HepG2 (cell line): ENCODE measurements around the gene ADGRV1. TPM values are rescaled to one million over a fixed set of nuclear protein-coding genes. Genes with fewer than 3 reads are reported as not detected.

ENCODE experiments used
- AGO2 ChIP-seq: fragments of 200-400 bp; formaldehyde crosslinking; optimal IDR thresholded peaks from 2 replicates; pipeline ENCODE3; 2017; ENCODE audit warnings: mild to moderate bottlenecking, low read depth, low read length, moderate library complexity
- DMTF1 ChIP-seq: sonication (generic); formaldehyde crosslinking; IDR thresholded peaks from 2 replicates; pipeline ENCODE4 v1.4.0; 2020; ENCODE audit warnings: mild to moderate bottlenecking, missing genetic modification reagents
- GATAD2A ChIP-seq: IDR thresholded peaks from 2 replicates; pipeline ENCODE4 v1.6.1; 2016
- HCFC1 ChIP-seq: fragments of 150-350 bp; IDR thresholded peaks from 2 replicates; pipeline ENCODE4 v1.6.1; 2014; ENCODE audit warnings: low read depth, low read length
- HDAC2 ChIP-seq: sonication (generic); formaldehyde crosslinking; IDR thresholded peaks from 2 replicates; pipeline ENCODE4 v1.4.0; 2020; ENCODE audit warnings: missing genetic modification reagents
- HES4 ChIP-seq: sonication (generic); formaldehyde crosslinking; IDR thresholded peaks from 2 replicates; pipeline ENCODE4 v1.9.0; 2021; ENCODE audit warnings: mild to moderate bottlenecking, missing genetic modification reagents, borderline replicate concordance
- KLF12 ChIP-seq: sonication (generic); formaldehyde crosslinking; IDR thresholded peaks from 2 replicates; pipeline ENCODE4 v1.4.0; 2020; ENCODE audit warnings: missing genetic modification reagents, borderline replicate concordance
- LRRFIP1 ChIP-seq: sonication (generic); formaldehyde crosslinking; conservative IDR thresholded peaks from 2 replicates; pipeline ENCODE4 v1.4.0; 2020; ENCODE audit warnings: missing genetic modification reagents
- NKX3-1 ChIP-seq: sonication (generic); formaldehyde crosslinking; IDR thresholded peaks from 2 replicates; pipeline ENCODE4 v1.5.0; 2020; ENCODE audit warnings: missing genetic modification reagents
- PRPF4 ChIP-seq: fragments of 200-400 bp; formaldehyde crosslinking; IDR thresholded peaks from 2 replicates; pipeline ENCODE4 v1.6.1; 2016; ENCODE audit warnings: low read length, low read depth; ENCODE audit not compliant: poor library complexity, severe bottlenecking
- SMARCC2 ChIP-seq: fragments of 450-650 bp; IDR thresholded peaks from 2 replicates; pipeline ENCODE4 v1.6.1; 2017; ENCODE audit warnings: antibody characterized with exemption, mild to moderate bottlenecking
- STAT5B ChIP-seq: sonication (generic); formaldehyde crosslinking; IDR thresholded peaks from 2 replicates; pipeline ENCODE4 v1.4.0; 2020; ENCODE audit warnings: missing genetic modification reagents
- ZNF260 ChIP-seq: sonication (generic); formaldehyde crosslinking; IDR thresholded peaks from 2 replicates; pipeline ENCODE4 v1.4.0; 2020; ENCODE audit warnings: missing genetic modification reagents, low read depth, mild to moderate bottlenecking, borderline replicate concordance
- ZNF274 ChIP-seq: sonication (generic); formaldehyde crosslinking; IDR thresholded peaks from 2 replicates; pipeline ENCODE4 v1.5.1; 2020; ENCODE audit warnings: mild to moderate bottlenecking, missing genetic modification reagents
- ZNF33B ChIP-seq: sonication (generic); formaldehyde crosslinking; IDR thresholded peaks from 2 replicates; pipeline ENCODE4 v1.5.1; 2020; ENCODE audit warnings: mild to moderate bottlenecking, missing genetic modification reagents
- ZNF468 ChIP-seq: sonication (generic); formaldehyde crosslinking; IDR thresholded peaks from 2 replicates; pipeline ENCODE4 v1.8.0; 2022; ENCODE audit warnings: mild to moderate bottlenecking, moderate library complexity, missing genetic modification reagents
- ZNF550 ChIP-seq: sonication (generic); formaldehyde crosslinking; IDR thresholded peaks from 2 replicates; pipeline ENCODE4 v1.4.0; 2020; ENCODE audit warnings: mild to moderate bottlenecking, missing genetic modification reagents, borderline replicate concordance
- ZNF567 ChIP-seq: sonication (generic); formaldehyde crosslinking; IDR thresholded peaks from 2 replicates; pipeline ENCODE4 v1.8.1; 2023; ENCODE audit warnings: mild to moderate bottlenecking, missing genetic modification reagents, borderline replicate concordance
- ZNF660 ChIP-seq: sonication (generic); formaldehyde crosslinking; IDR thresholded peaks from 2 replicates; pipeline ENCODE4 v1.5.1; 2020; ENCODE audit warnings: mild to moderate bottlenecking, low read depth, missing genetic modification reagents, borderline replicate concordance
- ZNF772 ChIP-seq: sonication (generic); formaldehyde crosslinking; IDR thresholded peaks from 2 replicates; pipeline ENCODE4 v1.5.0; 2020; ENCODE audit warnings: mild to moderate bottlenecking, missing genetic modification reagents
- ZSCAN9 ChIP-seq: IDR thresholded peaks from 2 replicates; pipeline ENCODE4 v1.6.1; 2016; ENCODE audit warnings: borderline replicate concordance
- polyA plus RNA-seq, 8 experiments: library from polyadenylated mRNA; depleted of rRNA in 3 of 8; stranded (reverse) in 7 of 8; unstranded in 1 of 8; fragments of >200 nt; fragmentation: Illumina TruSeq in 4 of 8; extraction: Trizol in 4 of 8; gene quantifications; 2 replicates each; pipeline versions ENCODE4 v1.2.1 to v1.2.3, GENCODE V29; 2011 to 2016; ENCODE audit warnings: low read depth in 4 of 8, missing spikeins in 1 of 8, mixed read lengths in 1 of 8; ENCODE audit not compliant: insufficient read depth in 1 of 8
- total RNA-seq, 5 experiments: library from RNA; depleted of rRNA; stranded (reverse); fragments of >200 nt; fragmentation: Illumina TruSeq; extraction: Trizol; gene quantifications; 2 replicates each; pipeline ENCODE4 v1.2.3, GENCODE V29; 2016; ENCODE audit warnings: low read depth in 1 of 5
- TF ChIP-seq, protein P1 (sequence below): sonication (generic); formaldehyde crosslinking; IDR thresholded peaks from 2 replicates; pipeline ENCODE4 v1.5.0; 2020; ENCODE audit warnings: mild to moderate bottlenecking, missing genetic modification reagents
- TF ChIP-seq, protein P2 (sequence below): sonication (generic); formaldehyde crosslinking; IDR thresholded peaks from 2 replicates; pipeline ENCODE4; 2020; ENCODE audit warnings: missing genetic modification reagents, mild to moderate bottlenecking, borderline replicate concordance

Gene ADGRV1
- total and polyA plus RNA-seq, 2 of the 13 experiments (the other 11 are each of a cell fraction or from before 2014, with no cell fraction given): 1.7 to 3.9 TPM

GRCh38 chr5:90899014-90899604 is 340.5 kb downstream of the ADGRV1 start (continued):
- TF ChIP-seq ZSCAN9 (CRISPR knock-in tag) (peak; percentile 22; the same call in 1 of the 2 replicates), LRRFIP1 (CRISPR knock-in tag) (no peak), ZNF274 (CRISPR knock-in tag) (no peak), ZNF567 (CRISPR knock-in tag) (no peak), HCFC1 (no peak), PRPF4 (no peak), HES4 (CRISPR knock-in tag) (no peak), DMTF1 (no peak), ZNF660 (CRISPR knock-in tag) (no peak), ZNF772 (no peak), ZNF468 (no peak), SMARCC2 (no peak), HDAC2 (CRISPR knock-in tag) (no peak; the same call in 1 of the 2 replicates), ZNF550 (no peak), KLF12 (CRISPR knock-in tag) (no peak), GATAD2A (peak; percentile 76), ZNF260 (CRISPR knock-in tag) (no peak), ZNF33B (CRISPR knock-in tag) (no peak), NKX3-1 (CRISPR knock-in tag) (no peak), AGO2 (no peak), STAT5B (CRISPR knock-in tag) (no peak)
- TF ChIP-seq, protein P1, sequence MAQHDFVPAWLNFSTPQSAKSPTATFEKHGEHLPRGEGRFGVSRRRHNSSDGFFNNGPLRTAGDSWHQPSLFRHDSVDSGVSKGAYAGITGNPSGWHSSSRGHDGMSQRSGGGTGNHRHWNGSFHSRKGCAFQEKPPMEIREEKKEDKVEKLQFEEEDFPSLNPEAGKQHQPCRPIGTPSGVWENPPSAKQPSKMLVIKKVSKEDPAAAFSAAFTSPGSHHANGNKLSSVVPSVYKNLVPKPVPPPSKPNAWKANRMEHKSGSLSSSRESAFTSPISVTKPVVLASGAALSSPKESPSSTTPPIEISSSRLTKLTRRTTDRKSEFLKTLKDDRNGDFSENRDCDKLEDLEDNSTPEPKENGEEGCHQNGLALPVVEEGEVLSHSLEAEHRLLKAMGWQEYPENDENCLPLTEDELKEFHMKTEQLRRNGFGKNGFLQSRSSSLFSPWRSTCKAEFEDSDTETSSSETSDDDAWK: no peak
- TF ChIP-seq, protein P2, sequence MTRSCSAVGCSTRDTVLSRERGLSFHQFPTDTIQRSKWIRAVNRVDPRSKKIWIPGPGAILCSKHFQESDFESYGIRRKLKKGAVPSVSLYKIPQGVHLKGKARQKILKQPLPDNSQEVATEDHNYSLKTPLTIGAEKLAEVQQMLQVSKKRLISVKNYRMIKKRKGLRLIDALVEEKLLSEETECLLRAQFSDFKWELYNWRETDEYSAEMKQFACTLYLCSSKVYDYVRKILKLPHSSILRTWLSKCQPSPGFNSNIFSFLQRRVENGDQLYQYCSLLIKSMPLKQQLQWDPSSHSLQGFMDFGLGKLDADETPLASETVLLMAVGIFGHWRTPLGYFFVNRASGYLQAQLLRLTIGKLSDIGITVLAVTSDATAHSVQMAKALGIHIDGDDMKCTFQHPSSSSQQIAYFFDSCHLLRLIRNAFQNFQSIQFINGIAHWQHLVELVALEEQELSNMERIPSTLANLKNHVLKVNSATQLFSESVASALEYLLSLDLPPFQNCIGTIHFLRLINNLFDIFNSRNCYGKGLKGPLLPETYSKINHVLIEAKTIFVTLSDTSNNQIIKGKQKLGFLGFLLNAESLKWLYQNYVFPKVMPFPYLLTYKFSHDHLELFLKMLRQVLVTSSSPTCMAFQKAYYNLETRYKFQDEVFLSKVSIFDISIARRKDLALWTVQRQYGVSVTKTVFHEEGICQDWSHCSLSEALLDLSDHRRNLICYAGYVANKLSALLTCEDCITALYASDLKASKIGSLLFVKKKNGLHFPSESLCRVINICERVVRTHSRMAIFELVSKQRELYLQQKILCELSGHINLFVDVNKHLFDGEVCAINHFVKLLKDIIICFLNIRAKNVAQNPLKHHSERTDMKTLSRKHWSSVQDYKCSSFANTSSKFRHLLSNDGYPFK (CRISPR knock-in tag): no peak
